Liver (tissue), 9 donors: ENCODE data around the gene DDIAS. TPM values are rescaled to one million over a fixed set of nuclear protein-coding genes. Genes with fewer than 3 reads are reported as not detected.

ENCODE experiments used
- DNase-seq: peaks from one replicate; pipeline ENCODE4 v3.0.0-alpha.2; 2017; ENCODE audit warnings: low spot score
- H3K27ac ChIP-seq, 2 donors: one replicate each; pipeline ENCODE4 v1.7.0; 2013; ENCODE audit warnings: inconsistent platforms in 2 of 2, low read length in 2 of 2, control low read depth in 1 of 2, low read depth in 1 of 2, mild to moderate bottlenecking in 1 of 2
- H3K27me3 ChIP-seq, 4 donors: one replicate each; pipeline versions ENCODE4 v1.6.1 to v1.7.0; 2013; ENCODE audit warnings: low read length in 3 of 4, inconsistent platforms in 1 of 4, mild to moderate bottlenecking in 1 of 4, moderate library complexity in 1 of 4; ENCODE audit not compliant: control insufficient read depth in 4 of 4, insufficient read depth in 4 of 4
- H3K36me3 ChIP-seq, 4 donors: one replicate each; pipeline versions ENCODE4 v1.6.1 to v1.7.0; 2013; ENCODE audit warnings: low read length in 3 of 4, mild to moderate bottlenecking in 3 of 4, low read depth in 1 of 4, moderate library complexity in 1 of 4; ENCODE audit not compliant: control insufficient read depth in 4 of 4, insufficient read depth in 3 of 4
- H3K4me1 ChIP-seq, 4 donors: one replicate each; pipeline versions ENCODE4 v1.6.1 to v1.7.0; 2013; ENCODE audit warnings: low read length in 3 of 4, mild to moderate bottlenecking in 3 of 4, moderate library complexity in 1 of 4; ENCODE audit not compliant: control insufficient read depth in 4 of 4, insufficient read depth in 4 of 4
- H3K4me3 ChIP-seq, 3 donors: one replicate each; pipeline versions ENCODE4 v1.6.1 to v1.7.0; 2013; ENCODE audit warnings: low read length in 3 of 3, control low read depth in 1 of 3, low read depth in 1 of 3, mild to moderate bottlenecking in 1 of 3
- H3K9ac ChIP-seq, 2 donors: one replicate each; pipeline ENCODE4 v1.7.0; 2013; ENCODE audit warnings: low read length in 2 of 2, mild to moderate bottlenecking in 2 of 2, moderate library complexity in 2 of 2, control low read depth in 1 of 2, low read depth in 1 of 2
- H3K9me3 ChIP-seq, 4 donors: one replicate each; pipeline versions ENCODE4 v1.6.1 to v1.7.0; 2013; ENCODE audit warnings: low read length in 3 of 4; ENCODE audit not compliant: control insufficient read depth in 4 of 4
- ATF3 ChIP-seq: IDR thresholded peaks from 2 replicates; pipeline ENCODE4 v1.6.1; 2016; ENCODE audit warnings: antibody characterized with exemption
- EGR1 ChIP-seq, 2 donors: IDR thresholded peaks; 2 replicates each; pipeline ENCODE4 v1.6.1; 2016 to 2018; ENCODE audit warnings: antibody characterized with exemption in 2 of 2, low read depth in 2 of 2
- FOXA1 ChIP-seq: IDR thresholded peaks from 2 replicates; pipeline ENCODE4 v1.6.1; 2016; ENCODE audit warnings: antibody characterized with exemption
- FOXA2 ChIP-seq: IDR thresholded peaks from 2 replicates; pipeline ENCODE4 v1.6.1; 2016; ENCODE audit warnings: antibody characterized with exemption
- GABPA ChIP-seq, 2 donors: IDR thresholded peaks in 1 of 2; conservative IDR thresholded peaks in 1 of 2; 2 replicates each; pipeline ENCODE4 v1.6.1; 2016; ENCODE audit warnings: antibody characterized with exemption in 2 of 2, mild to moderate bottlenecking in 1 of 2, moderate library complexity in 1 of 2
- HNF4A ChIP-seq, 2 donors: conservative IDR thresholded peaks; 2 replicates each; pipeline ENCODE4 v1.6.1; 2016; ENCODE audit warnings: antibody characterized with exemption in 2 of 2, mild to moderate bottlenecking in 2 of 2
- HNF4G ChIP-seq: IDR thresholded peaks from 2 replicates; pipeline ENCODE4 v1.6.1; 2016; ENCODE audit warnings: antibody characterized with exemption
- JUND ChIP-seq, 2 donors: IDR thresholded peaks; 2 replicates each; pipeline ENCODE4 v1.6.1; 2016; ENCODE audit warnings: antibody characterized with exemption in 2 of 2
- MAX ChIP-seq: IDR thresholded peaks from 2 replicates; pipeline ENCODE4 v1.6.1; 2016; ENCODE audit warnings: antibody characterized with exemption
- NR2F2 ChIP-seq: IDR thresholded peaks from 2 replicates; pipeline ENCODE4 v1.6.1; 2016; ENCODE audit warnings: antibody characterized with exemption
- RAD21 ChIP-seq, 2 donors: IDR thresholded peaks; 2 replicates each; pipeline ENCODE4 v1.6.1; 2016; ENCODE audit warnings: antibody characterized with exemption in 2 of 2, mild to moderate bottlenecking in 2 of 2
- REST ChIP-seq: IDR thresholded peaks from 2 replicates; pipeline ENCODE4 v1.6.1; 2016; ENCODE audit warnings: antibody characterized with exemption, mild to moderate bottlenecking
- RXRA ChIP-seq, 2 donors: IDR thresholded peaks; 2 replicates each; pipeline ENCODE4 v1.6.1; 2017 to 2018; ENCODE audit warnings: antibody characterized with exemption in 2 of 2, mild to moderate bottlenecking in 1 of 2
- SP1 ChIP-seq: IDR thresholded peaks from 2 replicates; pipeline ENCODE4 v1.6.1; 2018; ENCODE audit warnings: antibody characterized with exemption, mild to moderate bottlenecking
- TAF1 ChIP-seq: conservative IDR thresholded peaks from 2 replicates; pipeline ENCODE4 v1.6.1; 2016; ENCODE audit warnings: antibody characterized with exemption, mild to moderate bottlenecking
- YY1 ChIP-seq: IDR thresholded peaks from 2 replicates; pipeline ENCODE4 v1.6.1; 2016; ENCODE audit warnings: antibody characterized with exemption, mild to moderate bottlenecking
- WGBS: extraction: QIAGEN DNeasy Blood & Tissue Kit; methylation state at CpG from one replicate; pipeline ENCODE4 v1.1.7; 2013; 5-methylcytosine and 5-hydroxymethylcytosine counted together
- polyA plus RNA-seq, 2 donors: library from polyadenylated mRNA; stranded (reverse) in 1 of 2; unstranded in 1 of 2; fragments of 200-250 nt in 1 of 2; fragments of >200 nt in 1 of 2; fragmentation: Nextera tagmentation in 1 of 2; extraction: Ambion mirVana in 1 of 2; gene quantifications; one replicate each; pipeline versions ENCODE4 v1.2.1 to v1.2.3, GENCODE V29; 2013 to 2015
- total RNA-seq, 2 donors: library from RNA; depleted of rRNA; stranded (reverse); fragments of >200 nt; gene quantifications; one replicate each; pipeline ENCODE4 v1.2.3, GENCODE V29; 2014
- TF ChIP-seq, protein P1 (sequence below): IDR thresholded peaks from 2 replicates; pipeline ENCODE4 v1.6.1; 2016; ENCODE audit warnings: antibody characterized with exemption
- TF ChIP-seq, protein P2 (sequence below): fragments of 150-350 bp; IDR thresholded peaks from 2 replicates; pipeline ENCODE4 v1.5.1; 2017; ENCODE audit warnings: improper control_type of control experiment, low read depth, low read length; ENCODE audit not compliant: missing input control
- donor health status: healthy.
- donor health status: healthy.
- donor health status: healthy.
- donor health status: healthy.
- donor health status: healthy.

DDIAS gene
- total and polyA plus RNA-seq, 4 donors = 0.25 to 8.4 (median 0.47) TPM

DNA sequence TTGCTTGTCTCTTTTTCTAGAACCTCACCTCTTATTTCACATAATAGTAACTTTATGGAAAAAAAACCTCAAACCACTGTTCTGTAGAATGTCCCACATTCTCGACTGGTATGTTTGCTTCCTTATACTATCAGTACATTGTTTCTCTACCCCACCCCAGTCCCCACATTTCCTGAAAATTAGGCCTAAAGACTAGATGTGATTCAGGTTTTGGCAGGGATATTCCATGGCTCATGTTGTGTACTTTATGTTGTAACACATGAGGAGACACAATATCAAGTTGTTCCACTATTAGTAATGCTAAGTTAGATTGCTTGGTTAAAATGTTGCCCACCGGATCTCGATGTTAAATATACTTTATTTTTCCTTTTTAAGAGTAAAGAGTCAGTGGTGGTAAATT, 34.7 kb downstream of the DDIAS start:
- DNase-seq = no peak
- Histone ChIP-seq H3K9ac (no peak overlapping the region), H3K4me1 (no peaks in the 10 kb centered on the region), H3K27me3 (no peaks in the 10 kb centered on the region), H3K27ac (no peak overlapping the region), H3K9me3 (no peaks in the 10 kb centered on the region), H3K4me3 (no peak overlapping the region), H3K36me3 (no peaks in the 10 kb centered on the region)
- no peak for TF ChIP-seq RAD21 (IDR thresholded peaks at IDR 0.05)
- TF ChIP-seq EGR1 (IDR thresholded peaks at IDR 0.05; ENCODE audit: low read depth in 2 of 2) = no peak
- TF ChIP-seq JUND (IDR thresholded peaks at IDR 0.05) = no peak
- WGBS = 94% methylated on average over 3 of the region's 3 CpGs

DNA sequence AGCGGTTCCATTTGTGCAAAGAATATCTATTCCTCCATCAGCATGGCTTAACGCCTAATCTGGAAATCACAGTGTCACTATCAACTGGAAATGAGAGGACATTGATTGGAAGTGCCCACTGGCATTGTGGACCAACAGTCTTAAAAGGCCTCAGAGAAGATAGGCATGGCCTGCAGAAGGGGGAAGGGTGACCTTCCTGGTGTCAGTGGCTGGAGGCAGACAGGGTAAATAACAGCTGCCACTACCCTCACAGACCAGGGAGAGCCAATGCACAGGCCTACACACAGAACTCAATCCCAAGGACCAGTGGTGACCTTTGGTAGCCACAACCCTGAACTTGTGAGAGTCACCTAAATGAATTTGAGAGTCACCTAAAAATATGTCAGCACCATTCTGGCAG, 36.0 kb downstream of the DDIAS start:
- no peaks in the 10 kb centered on the region for H3K27me3 ChIP-seq
- H3K9me3 ChIP-seq = no peaks in the 10 kb centered on the region
- TF ChIP-seq FOXA1 = no peak
- no peak for TF ChIP-seq HNF4A (conservative IDR thresholded peaks at IDR 0.05)
- no peak for TF ChIP-seq HNF4G
- TF ChIP-seq MAX = no peak
- TF ChIP-seq, protein P1, sequence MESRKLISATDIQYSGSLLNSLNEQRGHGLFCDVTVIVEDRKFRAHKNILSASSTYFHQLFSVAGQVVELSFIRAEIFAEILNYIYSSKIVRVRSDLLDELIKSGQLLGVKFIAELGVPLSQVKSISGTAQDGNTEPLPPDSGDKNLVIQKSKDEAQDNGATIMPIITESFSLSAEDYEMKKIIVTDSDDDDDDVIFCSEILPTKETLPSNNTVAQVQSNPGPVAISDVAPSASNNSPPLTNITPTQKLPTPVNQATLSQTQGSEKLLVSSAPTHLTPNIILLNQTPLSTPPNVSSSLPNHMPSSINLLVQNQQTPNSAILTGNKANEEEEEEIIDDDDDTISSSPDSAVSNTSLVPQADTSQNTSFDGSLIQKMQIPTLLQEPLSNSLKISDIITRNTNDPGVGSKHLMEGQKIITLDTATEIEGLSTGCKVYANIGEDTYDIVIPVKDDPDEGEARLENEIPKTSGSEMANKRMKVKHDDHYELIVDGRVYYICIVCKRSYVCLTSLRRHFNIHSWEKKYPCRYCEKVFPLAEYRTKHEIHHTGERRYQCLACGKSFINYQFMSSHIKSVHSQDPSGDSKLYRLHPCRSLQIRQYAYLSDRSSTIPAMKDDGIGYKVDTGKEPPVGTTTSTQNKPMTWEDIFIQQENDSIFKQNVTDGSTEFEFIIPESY = no peak
- no peak for TF ChIP-seq JUND (IDR thresholded peaks at IDR 0.05)
- no peak for TF ChIP-seq ATF3
- TF ChIP-seq TAF1 = no peak
- no peak for TF ChIP-seq NR2F2
- TF ChIP-seq RXRA (IDR thresholded peaks at IDR 0.05) = no peak
- no peak for TF ChIP-seq RAD21 (IDR thresholded peaks at IDR 0.05)
- no peak for TF ChIP-seq GABPA (IDR thresholded peaks at IDR 0.05 in 1 of 2, conservative IDR thresholded peaks at IDR 0.05 in 1 of 2)
- no peak for TF ChIP-seq FOXA2
- no peak for TF ChIP-seq REST
- TF ChIP-seq, protein P2, sequence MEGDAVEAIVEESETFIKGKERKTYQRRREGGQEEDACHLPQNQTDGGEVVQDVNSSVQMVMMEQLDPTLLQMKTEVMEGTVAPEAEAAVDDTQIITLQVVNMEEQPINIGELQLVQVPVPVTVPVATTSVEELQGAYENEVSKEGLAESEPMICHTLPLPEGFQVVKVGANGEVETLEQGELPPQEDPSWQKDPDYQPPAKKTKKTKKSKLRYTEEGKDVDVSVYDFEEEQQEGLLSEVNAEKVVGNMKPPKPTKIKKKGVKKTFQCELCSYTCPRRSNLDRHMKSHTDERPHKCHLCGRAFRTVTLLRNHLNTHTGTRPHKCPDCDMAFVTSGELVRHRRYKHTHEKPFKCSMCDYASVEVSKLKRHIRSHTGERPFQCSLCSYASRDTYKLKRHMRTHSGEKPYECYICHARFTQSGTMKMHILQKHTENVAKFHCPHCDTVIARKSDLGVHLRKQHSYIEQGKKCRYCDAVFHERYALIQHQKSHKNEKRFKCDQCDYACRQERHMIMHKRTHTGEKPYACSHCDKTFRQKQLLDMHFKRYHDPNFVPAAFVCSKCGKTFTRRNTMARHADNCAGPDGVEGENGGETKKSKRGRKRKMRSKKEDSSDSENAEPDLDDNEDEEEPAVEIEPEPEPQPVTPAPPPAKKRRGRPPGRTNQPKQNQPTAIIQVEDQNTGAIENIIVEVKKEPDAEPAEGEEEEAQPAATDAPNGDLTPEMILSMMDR = no peak
- TF ChIP-seq YY1 = no peak
- no peak for TF ChIP-seq EGR1 (IDR thresholded peaks at IDR 0.05; ENCODE audit: low read depth in 2 of 2)
- TF ChIP-seq SP1 = no peak
- no peaks in the 10 kb centered on the region for H3K4me1 ChIP-seq
- no peak for DNase-seq
- no peak overlapping the region for H3K4me3 ChIP-seq
- no peaks in the 10 kb centered on the region for H3K36me3 ChIP-seq
- 98% methylated on average over 2 of the region's 2 CpGs for WGBS
- no peak overlapping the region for H3K27ac ChIP-seq
- H3K9ac ChIP-seq = no peak overlapping the region
